ENCODE measurements around the gene RASGEF1C.

- TF ChIP-seq CTCF (conservative IDR thresholded peaks at IDR 0.05; ENCODE audit: low read length) (no peak), EZH2phosphoT487 (IDR thresholded peaks at IDR 0.05; ENCODE audit: borderline replicate concordance) (no peak)
These were observed 55.9 kb downstream of the RASGEF1C start for GRCh38 chr5:180153099-180153498.
